Brain microvascular endothelial cell (primary cell): ENCODE results near the gene BMI1.

Experiments used
- DNase-seq: peaks from one replicate; pipeline ENCODE4 v3.0.0-alpha.2; 2020
- H3K27ac ChIP-seq: fragments of 250-450 bp; sonication (Bioruptor Pico); 2 replicates; pipeline ENCODE4 v1.5.1; 2020; ENCODE audit warnings: mild to moderate bottlenecking, moderate library complexity
- H3K27me3 ChIP-seq: fragments of 250-450 bp; sonication (Bioruptor Pico); replicated peaks from 2 replicates; pipeline ENCODE4 v1.5.1; 2020; ENCODE audit warnings: mild to moderate bottlenecking
- H3K36me3 ChIP-seq: fragments of 250-450 bp; sonication (Bioruptor Pico); replicated peaks from 2 replicates; pipeline ENCODE4 v1.5.1; 2020; ENCODE audit warnings: mild to moderate bottlenecking
- H3K4me3 ChIP-seq: 2 replicates; pipeline ENCODE4 v1.5.1; 2011; ENCODE audit warnings: low read depth, mild to moderate bottlenecking, control low read depth, low read length, moderate library complexity
- CTCF ChIP-seq: IDR thresholded peaks from 2 replicates; pipeline ENCODE4 v1.5.1; 2011; ENCODE audit warnings: low read depth, mild to moderate bottlenecking, moderate library complexity, low read length, control low read depth, inconsistent platforms; ENCODE audit errors: missing control alignments
- in situ Hi-C: cut with HindIII; loops from 2 replicates; pipeline ENCODE4 v1.10.0; 2017; ENCODE audit warnings: low sequenced_read_pairs, low pct_ligation_motif_present

Gene BMI1

GRCh38 chr10:22343731-22344130, 22.8 kb downstream of the BMI1 start:
- in situ Hi-C loops: no loop called here
- TF ChIP-seq CTCF: no peak
- no peak for DNase-seq
- H3K27me3 ChIP-seq: peaks cover 67% of the 10 kb centered on the region
- H3K36me3 ChIP-seq: no peaks in the 10 kb centered on the region
- H3K4me3 ChIP-seq: no peak overlapping the region
- no peak overlapping the region for H3K27ac ChIP-seq

- Histone ChIP-seq H3K4me3 (no peak overlapping the region), H3K36me3 (no peaks in the 10 kb centered on the region), H3K27me3 (peaks cover 62% of the 10 kb centered on the region), H3K27ac (no peak overlapping the region)
- TF ChIP-seq CTCF: no peak
- in situ Hi-C loops: no loop called here
- DNase-seq: no peak
Measured at GRCh38 chr10:22344249-22344648, 23.4 kb downstream of the BMI1 start.

DNA sequence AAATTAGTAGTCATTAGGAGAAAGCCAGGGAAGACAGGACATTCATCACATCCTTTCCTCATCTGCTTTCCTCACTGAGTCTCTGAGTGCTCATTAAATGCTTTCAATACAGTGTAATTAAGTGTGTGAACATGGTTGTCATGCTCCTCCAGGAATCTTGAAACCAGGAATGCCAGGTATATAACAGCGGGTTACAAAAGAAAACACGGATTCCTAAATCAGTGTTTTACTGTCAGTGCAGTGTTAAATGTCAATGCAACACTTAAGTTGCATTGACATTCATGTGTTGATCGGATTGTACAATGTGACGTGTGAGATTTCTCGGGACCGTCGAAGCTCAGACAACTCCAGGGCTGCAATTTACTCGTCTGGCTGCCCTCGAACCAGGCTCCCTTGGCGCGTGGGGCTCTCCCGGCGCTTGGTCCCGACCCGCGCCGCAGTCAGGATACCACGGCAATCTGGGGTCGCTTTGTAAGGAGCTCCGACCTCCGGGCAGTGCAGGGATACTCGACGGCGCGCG, 23.9 kb downstream of the BMI1 start:
- Histone ChIP-seq H3K36me3 (no peaks in the 10 kb centered on the region), H3K27ac (no peak overlapping the region), H3K27me3 (peaks cover 62% of the 10 kb centered on the region), H3K4me3 (no peak overlapping the region)
- in situ Hi-C loops: no loop called here
- no peak for TF ChIP-seq CTCF
- DNase-seq: no peak

GRCh38 chr10:22345301-22346095, 24.6 kb downstream of the BMI1 start, which contains the start of gene SPAG6:
SPAG6 (plus strand) TSS chr10:22345496; CDS start chr10:22345612, 116 bp downstream.
- Histone ChIP-seq H3K4me3 (no peak within 1 kb of the TSS), H3K27ac (no peak within 1 kb of the TSS), H3K27me3 (peaks cover 62% of the 10 kb centered on the region), H3K36me3 (no peaks in the 10 kb centered on the region)
- in situ Hi-C loops: no loop called here
- TF ChIP-seq CTCF: no peak
- DNase-seq: no peak

DNA sequence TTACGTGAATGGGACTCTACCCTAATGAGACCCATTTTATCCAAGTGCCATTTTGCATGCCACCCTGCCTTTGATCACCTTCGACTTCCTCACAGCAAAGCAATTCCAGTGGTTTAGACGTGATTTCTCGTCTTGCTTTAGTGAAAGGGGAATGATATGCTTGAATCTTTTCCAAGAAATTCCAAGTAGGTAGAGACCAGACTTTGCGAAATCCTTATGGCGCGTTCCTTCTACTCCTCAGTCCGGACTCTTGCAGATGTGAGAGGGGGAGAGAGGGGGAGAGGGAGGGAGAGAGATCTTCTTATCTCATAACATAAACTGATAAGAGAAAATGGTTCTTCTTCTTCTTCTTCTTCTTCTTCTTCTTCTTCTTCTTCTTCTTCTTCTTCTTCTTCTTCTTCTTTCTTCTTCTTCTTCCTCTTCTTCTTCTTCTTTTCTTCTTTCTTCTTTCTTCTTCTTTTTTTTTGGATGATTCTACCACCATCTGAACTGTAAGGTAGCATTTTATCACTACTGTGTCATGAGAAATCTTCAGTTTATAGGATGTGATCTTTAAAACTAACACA, 25.3 kb downstream of the BMI1 start:
- Histone ChIP-seq H3K27ac (no peak overlapping the region), H3K36me3 (no peaks in the 10 kb centered on the region), H3K4me3 (no peak overlapping the region), H3K27me3 (peaks cover 60% of the 10 kb centered on the region)
- TF ChIP-seq CTCF: no peak
- DNase-seq: no peak
- in situ Hi-C loops: no loop called here
